SK-N-MC (cell line): ENCODE results near the gene ITIH2.
"Not testable (repeated sequence)": the region's sequence is repeated elsewhere in the genome, so short reads cannot be mapped to it uniquely, and the experiment has no call there.

Source experiments
- DNase-seq: peaks from one replicate; pipeline ENCODE4 v3.0.0-alpha.2; 2011; ENCODE audit warnings: low read depth, low spot score
- H3K27ac ChIP-seq: fragments of 200-600 bp; sonication (generic); 2 replicates; pipeline ENCODE4 v1.5.1; 2016; ENCODE audit warnings: mixed run types
- H3K36me3 ChIP-seq: fragments of 200-600 bp; sonication (generic); 2 replicates; pipeline ENCODE4 v1.6.1; 2017; ENCODE audit warnings: antibody characterized with exemption, low read length, mixed read lengths; ENCODE audit not compliant: insufficient read depth
- H3K4me3 ChIP-seq: fragments of 200-600 bp; sonication (generic); 2 replicates; pipeline ENCODE4 v1.5.1; 2016
- H3K9ac ChIP-seq: fragments of 200-600 bp; sonication (generic); 2 replicates; pipeline ENCODE4 v1.8.0; 2017; ENCODE audit warnings: mixed run types, mixed read lengths; ENCODE audit not compliant: insufficient read length
- H3K9me3 ChIP-seq: fragments of 200-600 bp; sonication (generic); 2 replicates; pipeline ENCODE4 v1.6.1; 2017; ENCODE audit warnings: low read depth, mild to moderate bottlenecking, antibody characterized with exemption, low read length, moderate library complexity, mixed read lengths
- EZH2 ChIP-seq: fragments of 200-600 bp; sonication (generic); IDR thresholded peaks from one replicate; pipeline ENCODE4 v1.6.1; 2017; ENCODE audit warnings: antibody characterized with exemption
- FOXP2 ChIP-seq: optimal IDR thresholded peaks from 2 replicates; pipeline ENCODE3; 2011; ENCODE audit warnings: mild to moderate bottlenecking, moderate library complexity; ENCODE audit not compliant: insufficient read depth; ENCODE audit errors: extremely low read length, control extremely low read depth
- POLR2AphosphoS5 ChIP-seq: IDR thresholded peaks from 2 replicates; pipeline ENCODE4 v1.6.1; 2012; ENCODE audit warnings: mild to moderate bottlenecking, low read depth, low read length, borderline replicate concordance

The ITIH2 gene

GRCh38 chr10:7722927-7723529 is 19.9 kb downstream of the ITIH2 start:
- TF ChIP-seq FOXP2 (no peak), POLR2AphosphoS5 (no peak), EZH2 (no peak)
- H3K27ac ChIP-seq: no peak overlapping the region
- no peaks in the 10 kb centered on the region for H3K36me3 ChIP-seq
- H3K9me3 ChIP-seq: no peaks in the 10 kb centered on the region
- no peak for DNase-seq
- no peak overlapping the region for H3K4me3 ChIP-seq
- H3K9ac ChIP-seq: no peak overlapping the region

DNA sequence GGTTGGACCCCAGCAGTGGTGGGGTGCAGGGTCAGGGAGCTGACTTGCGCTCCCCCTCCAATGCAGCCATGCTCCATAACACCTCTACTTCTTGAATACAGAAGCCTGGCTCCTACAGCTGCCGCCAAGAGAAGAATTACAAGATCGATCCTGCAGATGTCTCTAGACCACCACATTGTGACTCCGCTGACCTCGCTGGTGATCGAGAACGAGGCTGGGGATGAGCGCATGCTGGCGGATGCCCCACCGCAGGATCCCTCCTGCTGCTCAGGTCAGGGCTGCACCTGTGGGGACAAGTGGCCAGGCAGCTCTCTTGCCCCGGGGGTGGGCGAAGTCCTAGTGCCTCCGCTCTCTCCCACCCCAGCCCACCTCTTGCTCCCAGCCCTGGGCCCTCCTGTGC is 31.7 kb downstream of the ITIH2 start:
- Histone ChIP-seq H3K36me3 (no peaks in the 10 kb centered on the region), H3K9ac (no peak overlapping the region), H3K4me3 (no peak overlapping the region), H3K9me3 (no peaks in the 10 kb centered on the region), H3K27ac (no peak overlapping the region)
- TF ChIP-seq FOXP2: no peak
- no peak for TF ChIP-seq POLR2AphosphoS5
- no peak for TF ChIP-seq EZH2
- no peak for DNase-seq

DNA sequence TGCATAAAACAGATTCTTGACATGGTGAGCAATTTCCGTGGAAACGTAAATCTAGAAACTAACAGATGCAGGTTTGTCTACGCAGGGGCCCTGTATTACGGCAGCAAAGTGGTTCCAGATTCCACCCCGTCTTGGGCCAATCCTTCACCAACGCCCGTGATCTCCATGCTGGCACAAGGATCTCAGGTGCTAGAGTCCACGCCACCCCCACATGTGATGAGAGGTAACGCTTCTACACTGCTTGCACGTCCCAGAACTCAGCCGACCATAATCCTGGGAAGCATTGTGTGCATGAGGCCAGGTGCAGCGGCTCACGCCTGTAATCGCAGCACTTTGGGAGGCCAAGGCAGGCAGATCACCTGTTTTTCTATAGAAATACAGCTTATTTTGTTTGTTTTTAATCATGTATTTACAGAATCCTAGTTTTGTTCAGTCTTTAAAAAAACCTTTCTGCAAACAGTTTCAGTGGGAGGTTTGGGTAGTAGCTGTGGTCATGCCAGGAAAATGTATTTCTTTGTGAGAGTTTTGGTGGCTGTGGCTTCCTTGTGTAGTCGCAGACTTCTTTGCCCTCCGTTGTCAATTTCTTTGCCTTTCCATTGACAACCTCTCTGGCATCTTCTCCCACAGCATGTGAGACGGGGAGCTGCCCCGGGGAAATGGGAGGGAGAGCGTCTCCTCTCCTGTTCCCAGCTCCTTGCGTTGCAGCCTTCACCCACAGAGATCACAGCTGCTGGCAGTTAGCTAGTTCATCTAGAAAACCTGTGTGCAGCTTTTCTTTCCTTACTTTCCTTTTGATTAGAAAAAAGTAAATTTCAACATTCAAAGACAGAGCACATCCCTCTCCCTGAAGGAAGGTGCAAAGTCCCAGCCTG is 35.7 kb downstream of the ITIH2 start:
- Histone ChIP-seq H3K4me3 (no peak overlapping the region), H3K27ac (no peak overlapping the region), H3K36me3 (no peaks in the 10 kb centered on the region), H3K9me3 (no peaks in the 10 kb centered on the region), H3K9ac (no peak overlapping the region)
- TF ChIP-seq POLR2AphosphoS5: no peak
- no peak for TF ChIP-seq EZH2
- no peak for TF ChIP-seq FOXP2
- no peak for DNase-seq

DNA sequence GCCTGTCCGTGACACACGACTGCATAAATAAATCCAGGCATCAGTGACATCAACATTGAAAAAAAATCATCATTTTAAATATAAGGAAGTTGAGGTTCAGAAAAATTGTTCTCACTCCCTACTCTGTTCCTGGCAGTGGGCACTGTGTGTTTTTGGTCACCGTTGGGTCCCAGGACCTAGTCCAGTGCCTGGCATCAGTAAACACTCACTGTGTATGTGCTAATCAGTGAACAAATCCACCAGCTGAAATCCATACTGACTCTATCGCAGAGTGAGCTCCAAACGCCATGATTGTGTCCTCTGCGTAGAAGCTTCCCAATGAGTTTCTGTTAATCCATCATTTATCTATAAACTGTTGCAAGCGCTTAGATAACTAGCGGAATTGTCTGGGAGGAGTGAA is 41.2 kb downstream of the ITIH2 start:
- DNase-seq: no peak
- no peaks in the 10 kb centered on the region for H3K36me3 ChIP-seq
- no peak overlapping the region for H3K9ac ChIP-seq
- TF ChIP-seq FOXP2 (no peak), EZH2 (no peak), POLR2AphosphoS5 (no peak)
- no peaks in the 10 kb centered on the region for H3K9me3 ChIP-seq
- no peak overlapping the region for H3K27ac ChIP-seq
- no peak overlapping the region for H3K4me3 ChIP-seq

DNA sequence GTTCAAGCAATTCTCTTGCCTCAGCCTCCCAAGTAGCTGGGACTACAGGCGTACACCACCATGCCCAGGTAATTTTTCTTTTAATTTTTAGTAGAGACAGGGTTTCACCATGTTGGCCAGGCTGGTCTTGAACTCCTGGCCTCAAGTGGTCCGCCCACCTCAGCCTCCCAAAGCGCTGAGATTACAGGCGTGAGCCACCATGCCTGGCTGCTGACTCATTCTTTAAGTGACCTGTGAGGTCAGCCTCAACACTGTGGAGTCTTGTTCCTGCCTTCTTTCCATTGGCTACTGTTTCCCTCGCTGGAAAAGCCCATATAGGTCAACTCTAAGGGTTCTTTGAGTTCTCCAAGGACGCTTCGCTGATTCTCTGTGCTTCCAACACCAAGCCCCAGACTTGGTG is 45.5 kb downstream of the ITIH2 start:
- not testable (repeated sequence) for H3K9ac ChIP-seq, H3K27ac ChIP-seq, H3K4me3 ChIP-seq, DNase-seq, H3K9me3 ChIP-seq
- H3K36me3 ChIP-seq: peaks cover 12% of the 10 kb centered on the region

DNA sequence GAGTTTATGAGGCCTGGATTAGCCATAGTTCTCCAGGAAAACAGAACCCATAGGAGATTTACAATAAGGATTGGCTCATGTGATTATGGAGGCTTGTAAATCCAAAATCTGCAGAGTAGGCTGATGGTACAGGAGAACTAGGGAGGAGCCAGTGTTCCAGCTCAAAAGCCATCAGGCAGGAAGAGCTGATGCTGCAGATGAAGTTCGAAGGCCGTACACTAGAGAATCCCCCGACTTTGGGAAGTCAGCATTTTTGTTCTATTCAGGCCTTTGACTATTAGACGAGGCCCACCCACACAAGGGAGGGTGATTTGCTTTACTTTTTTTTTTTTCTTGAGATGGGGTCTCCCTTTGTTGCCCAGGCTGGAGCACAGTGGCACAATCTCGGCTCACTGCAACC is 47.1 kb downstream of the ITIH2 start:
- no peak overlapping the region for H3K27ac ChIP-seq
- TF ChIP-seq FOXP2 (no peak), EZH2 (no peak), POLR2AphosphoS5 (no peak)
- no peaks in the 10 kb centered on the region for H3K9me3 ChIP-seq
- H3K36me3 ChIP-seq: peaks cover 16% of the 10 kb centered on the region
- no peak overlapping the region for H3K4me3 ChIP-seq
- H3K9ac ChIP-seq: no peak overlapping the region
- DNase-seq: no peak

DNA sequence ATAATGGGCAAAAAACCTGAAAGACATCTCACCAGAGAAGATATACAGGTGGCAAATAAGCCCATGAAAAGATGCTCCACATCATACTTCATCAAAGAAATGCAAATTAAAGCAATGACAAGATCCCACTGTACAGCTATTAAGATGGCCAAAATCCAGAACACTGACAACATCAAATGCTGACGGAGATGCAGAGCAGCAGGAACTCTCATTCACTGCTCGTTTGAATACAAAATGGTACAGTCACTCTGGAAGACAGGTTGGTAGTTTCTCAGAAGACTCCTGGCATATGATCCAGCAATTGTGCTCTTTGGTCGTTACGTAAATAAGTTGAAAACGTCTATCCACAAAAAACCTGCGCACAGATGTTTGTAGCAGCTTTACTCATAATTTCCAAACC is 49.1 kb downstream of the ITIH2 start:
- TF ChIP-seq FOXP2 (no peak), POLR2AphosphoS5 (no peak), EZH2 (no peak)
- H3K9ac ChIP-seq: no peak overlapping the region
- no peaks in the 10 kb centered on the region for H3K9me3 ChIP-seq
- peaks cover 32% of the 10 kb centered on the region for H3K36me3 ChIP-seq
- no peak for DNase-seq
- H3K4me3 ChIP-seq: no peak overlapping the region
- H3K27ac ChIP-seq: no peak overlapping the region

DNA sequence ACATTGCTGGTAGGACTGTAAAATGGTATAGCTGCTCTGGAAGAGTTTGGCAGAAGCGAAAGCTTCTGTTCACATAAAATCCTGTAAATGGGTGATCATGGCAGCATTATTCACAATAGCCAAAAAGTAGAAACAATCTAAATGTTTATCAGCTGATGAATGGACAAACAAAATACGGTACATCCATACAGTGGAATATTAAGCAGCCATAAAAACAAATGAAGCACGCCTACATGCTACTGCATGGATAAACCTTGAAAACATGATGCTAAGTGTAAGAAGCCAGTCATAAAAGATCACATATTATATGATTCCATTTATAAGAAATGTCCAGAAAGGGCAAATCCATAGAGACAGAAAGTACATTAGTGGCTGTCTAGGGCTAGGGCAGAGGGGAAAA is 52.0 kb downstream of the ITIH2 start:
- no peak overlapping the region for H3K4me3 ChIP-seq
- H3K9me3 ChIP-seq: no peaks in the 10 kb centered on the region
- peaks cover 38% of the 10 kb centered on the region for H3K36me3 ChIP-seq
- TF ChIP-seq FOXP2 (no peak), POLR2AphosphoS5 (no peak), EZH2 (no peak)
- H3K27ac ChIP-seq: no peak overlapping the region
- H3K9ac ChIP-seq: no peak overlapping the region
- DNase-seq: no peak

DNA sequence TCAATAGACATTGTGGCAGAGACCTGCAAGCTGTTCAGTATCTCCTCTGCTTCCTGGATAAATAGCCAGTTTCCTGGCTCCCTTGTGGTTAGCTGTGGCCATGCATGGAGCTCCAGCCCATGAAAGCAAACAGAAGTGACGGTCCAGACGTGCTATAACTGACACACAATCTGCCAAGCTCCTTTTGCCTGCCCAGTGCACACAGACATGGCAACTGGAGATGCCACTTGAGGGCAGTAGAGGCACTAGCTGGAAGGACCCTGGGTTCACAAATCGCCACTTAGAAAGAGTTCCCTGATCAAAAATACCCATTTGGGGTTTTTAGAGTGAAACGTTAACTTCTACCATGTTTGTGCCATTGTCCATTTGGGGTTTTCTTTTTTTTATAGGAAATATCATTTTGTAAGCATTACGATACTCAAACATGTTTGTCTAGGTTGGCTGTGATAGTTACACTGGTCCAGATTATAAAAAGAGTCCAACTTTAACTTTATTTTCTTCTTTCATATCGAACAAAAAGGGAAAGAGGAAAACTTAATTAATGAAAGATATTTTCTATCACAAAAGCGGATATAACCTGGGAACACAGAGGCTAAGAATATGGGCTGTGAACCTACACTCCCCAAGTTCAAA is 53.4 kb downstream of the ITIH2 start:
- no peak overlapping the region for H3K27ac ChIP-seq
- peaks cover 38% of the 10 kb centered on the region for H3K36me3 ChIP-seq
- TF ChIP-seq EZH2: no peak
- no peak for TF ChIP-seq POLR2AphosphoS5
- TF ChIP-seq FOXP2: no peak
- H3K9ac ChIP-seq: no peak overlapping the region
- no peak for DNase-seq
- no peaks in the 10 kb centered on the region for H3K9me3 ChIP-seq
- no peak overlapping the region for H3K4me3 ChIP-seq
